AG04449 (cell line): Measurements from ENCODE around the gene RAVER2.

Experiments used
- CTCF ChIA-PET: fragments of 350-600 bp; formaldehyde crosslinking; extraction: SDS; loops from one replicate; lab custom pipeline; 2021; ENCODE audit warnings: antibody characterized with exemption; lab: Yijun Ruan, JAX
- POLR2A ChIA-PET: fragments of 400-600, 350-600 bp; formaldehyde crosslinking; extraction: SDS; loops from one replicate; lab custom pipeline; 2020; ENCODE audit warnings: antibody characterized with exemption, inconsistent platforms; lab: Yijun Ruan, JAX
- DNase-seq: peaks from one replicate; pipeline ENCODE4 v3.0.0-alpha.2; 2010; ENCODE audit warnings: low read depth, low spot score
- H3K4me3 ChIP-seq: 2 replicates; pipeline ENCODE4 v1.5.1; 2011; ENCODE audit warnings: low read depth, mild to moderate bottlenecking, control low read depth, low read length
- TF ChIP-seq, protein P1 (sequence below): IDR thresholded peaks from one replicate; pipeline ENCODE4 v1.5.1; 2011; ENCODE audit warnings: mild to moderate bottlenecking, moderate library complexity, low read length, control low read depth, inconsistent platforms; ENCODE audit not compliant: insufficient read depth; ENCODE audit errors: missing control alignments

RAVER2 gene

GRCh38 chr1:64829411-64830029 is 84.6 kb downstream of the RAVER2 start:
- no peak for DNase-seq
- TF ChIP-seq, protein P1, sequence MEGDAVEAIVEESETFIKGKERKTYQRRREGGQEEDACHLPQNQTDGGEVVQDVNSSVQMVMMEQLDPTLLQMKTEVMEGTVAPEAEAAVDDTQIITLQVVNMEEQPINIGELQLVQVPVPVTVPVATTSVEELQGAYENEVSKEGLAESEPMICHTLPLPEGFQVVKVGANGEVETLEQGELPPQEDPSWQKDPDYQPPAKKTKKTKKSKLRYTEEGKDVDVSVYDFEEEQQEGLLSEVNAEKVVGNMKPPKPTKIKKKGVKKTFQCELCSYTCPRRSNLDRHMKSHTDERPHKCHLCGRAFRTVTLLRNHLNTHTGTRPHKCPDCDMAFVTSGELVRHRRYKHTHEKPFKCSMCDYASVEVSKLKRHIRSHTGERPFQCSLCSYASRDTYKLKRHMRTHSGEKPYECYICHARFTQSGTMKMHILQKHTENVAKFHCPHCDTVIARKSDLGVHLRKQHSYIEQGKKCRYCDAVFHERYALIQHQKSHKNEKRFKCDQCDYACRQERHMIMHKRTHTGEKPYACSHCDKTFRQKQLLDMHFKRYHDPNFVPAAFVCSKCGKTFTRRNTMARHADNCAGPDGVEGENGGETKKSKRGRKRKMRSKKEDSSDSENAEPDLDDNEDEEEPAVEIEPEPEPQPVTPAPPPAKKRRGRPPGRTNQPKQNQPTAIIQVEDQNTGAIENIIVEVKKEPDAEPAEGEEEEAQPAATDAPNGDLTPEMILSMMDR = no peak
- H3K4me3 ChIP-seq = no peak overlapping the region
- ChIA-PET POLR2A (no interaction called here), CTCF (interaction anchor here (0.8 to 1.5 kb wide), 4 partner anchors 144 to 563 kb away, joined by 3 to 8 read pairs (median 3); no protein-coding TSS in a partner anchor)

- POLR2A ChIA-PET = no interaction called here
- CTCF ChIA-PET = interaction anchor here (0.8 to 1.5 kb wide), 3 partner anchors 560 to 564 kb away, joined by 3 to 8 read pairs (median 3); no protein-coding TSS in a partner anchor
- no peak overlapping the region for H3K4me3 ChIP-seq
- no peak for DNase-seq
- TF ChIP-seq, protein P1 = no peak
Measured at GRCh38 chr1:64830030-64830651, 85.3 kb downstream of the RAVER2 start.

- DNase-seq = peak; percentile 49
- ChIA-PET POLR2A (no interaction called here), CTCF (interaction anchor here (1.4 to 4.5 kb wide), 2 partner anchors 11 to 565 kb away, joined by 4 to 28 read pairs; no protein-coding TSS in a partner anchor)
- TF ChIP-seq, protein P1 = no peak
- H3K4me3 ChIP-seq = no peak overlapping the region
Measured at GRCh38 chr1:64834734-64835133, 89.9 kb downstream of the RAVER2 start.

DNA sequence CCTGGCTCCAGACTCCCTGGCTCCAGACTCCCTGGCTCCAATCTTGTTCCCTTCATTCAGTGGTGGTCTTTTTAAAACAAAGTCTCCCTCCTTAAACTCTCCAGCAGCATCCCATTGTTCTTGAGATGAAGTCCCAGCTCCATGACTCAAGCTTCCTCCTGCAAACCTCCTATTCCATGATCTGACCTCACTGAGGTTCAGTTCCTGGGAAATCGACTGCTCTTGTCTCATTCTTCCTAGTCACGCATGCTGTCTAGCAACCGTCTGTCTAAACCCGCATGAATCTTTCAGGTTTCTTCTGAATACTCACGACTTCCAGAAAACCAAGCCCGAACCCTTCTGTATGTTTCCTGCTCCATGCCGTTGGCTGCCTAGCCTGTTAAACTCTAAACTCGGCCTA is 91.9 kb downstream of the RAVER2 start:
- ChIA-PET POLR2A (no interaction called here), CTCF (interaction anchor here (0.9 to 1.0 kb wide), 2 partner anchors 12 to 161 kb away, joined by 3 read pairs; no protein-coding TSS in a partner anchor)
- TF ChIP-seq, protein P1 = no peak
- no peak for DNase-seq
- H3K4me3 ChIP-seq = no peak overlapping the region

- DNase-seq = no peak
- TF ChIP-seq, protein P1 = no peak
- H3K4me3 ChIP-seq = no peak overlapping the region
- ChIA-PET CTCF (interaction anchor here (1.0 kb wide), 2 partner anchors 146 to 569 kb away, joined by 3 read pairs; no protein-coding TSS in a partner anchor), POLR2A (no interaction called here)
Measured at GRCh38 chr1:64838486-64838885, 93.6 kb downstream of the RAVER2 start.

- CTCF ChIA-PET = no interaction called here
- TF ChIP-seq, protein P1 = no peak
- no peak for DNase-seq
- POLR2A ChIA-PET = interaction anchor here (0.5 kb wide), 1 partner anchor 409 kb away, joined by 4 read pairs; no protein-coding TSS in a partner anchor
- H3K4me3 ChIP-seq = no peak overlapping the region
Measured at GRCh38 chr1:64839261-64839660, 94.4 kb downstream of the RAVER2 start.
